GM23338 (cell line): Measurements from ENCODE around the gene CAMSAP1.

Source experiments
- CREB1 ChIP-seq: fragments of 250-450 bp; sonication (Bioruptor Pico); IDR thresholded peaks from 2 replicates; pipeline ENCODE4 v1.5.0; 2020; ENCODE audit warnings: low read depth, mild to moderate bottlenecking, moderate library complexity
- CTCF ChIP-seq, 2 experiments: fragments of 200-600 bp in 1 of 2; sonication (generic) in 1 of 2; conservative IDR thresholded peaks; 2 replicates each; pipeline versions ENCODE4 v1.5.1 to v1.6.1; 2016 to 2017; ENCODE audit warnings: antibody characterized with exemption in 2 of 2, low read depth in 2 of 2, mild to moderate bottlenecking in 2 of 2, moderate library complexity in 1 of 2
- EZH2 ChIP-seq: fragments of 200-600 bp; sonication (generic); IDR thresholded peaks from one replicate; pipeline ENCODE4 v1.8.0; 2017; ENCODE audit warnings: antibody characterized with exemption, mild to moderate bottlenecking, low read depth; ENCODE audit not compliant: unreplicated experiment
- JUNB ChIP-seq: IDR thresholded peaks from one replicate; pipeline ENCODE4 v1.6.1; 2016; ENCODE audit warnings: antibody characterized with exemption; ENCODE audit not compliant: unreplicated experiment
- POLR2AphosphoS5 ChIP-seq: IDR thresholded peaks from 2 replicates; pipeline ENCODE4 v1.6.1; 2016; ENCODE audit warnings: antibody characterized with exemption, low read depth
- TF ChIP-seq, protein P1 (sequence below): fragments of 250-450 bp; sonication (Bioruptor Pico); IDR thresholded peaks from 2 replicates; pipeline ENCODE4 v1.5.0; 2020; ENCODE audit warnings: mild to moderate bottlenecking, moderate library complexity

DNA sequence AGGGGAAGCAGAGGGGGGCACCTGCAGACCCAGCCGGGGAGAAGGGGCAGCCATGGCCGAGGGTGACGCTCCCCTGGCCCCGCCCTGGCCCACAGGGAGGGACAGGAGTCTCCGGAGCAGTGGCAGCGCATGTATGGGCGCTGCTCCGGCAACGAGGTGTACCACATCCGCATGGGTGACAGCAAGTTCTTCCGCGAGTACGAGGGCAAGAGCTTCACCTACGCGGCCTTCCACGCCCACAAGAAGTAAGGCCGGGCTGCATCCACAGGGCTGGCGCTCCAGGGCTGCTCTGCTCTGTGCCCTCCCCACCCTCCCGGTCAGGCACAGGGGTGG, 137.2 kb downstream of the CAMSAP1 start:
- TF ChIP-seq CTCF (conservative IDR thresholded peaks at IDR 0.05; ENCODE audit: low read depth in 2 of 2) (no peak), POLR2AphosphoS5 (no peak), CREB1 (no peak), JUNB (no peak), EZH2 (no peak)
- TF ChIP-seq, protein P1, sequence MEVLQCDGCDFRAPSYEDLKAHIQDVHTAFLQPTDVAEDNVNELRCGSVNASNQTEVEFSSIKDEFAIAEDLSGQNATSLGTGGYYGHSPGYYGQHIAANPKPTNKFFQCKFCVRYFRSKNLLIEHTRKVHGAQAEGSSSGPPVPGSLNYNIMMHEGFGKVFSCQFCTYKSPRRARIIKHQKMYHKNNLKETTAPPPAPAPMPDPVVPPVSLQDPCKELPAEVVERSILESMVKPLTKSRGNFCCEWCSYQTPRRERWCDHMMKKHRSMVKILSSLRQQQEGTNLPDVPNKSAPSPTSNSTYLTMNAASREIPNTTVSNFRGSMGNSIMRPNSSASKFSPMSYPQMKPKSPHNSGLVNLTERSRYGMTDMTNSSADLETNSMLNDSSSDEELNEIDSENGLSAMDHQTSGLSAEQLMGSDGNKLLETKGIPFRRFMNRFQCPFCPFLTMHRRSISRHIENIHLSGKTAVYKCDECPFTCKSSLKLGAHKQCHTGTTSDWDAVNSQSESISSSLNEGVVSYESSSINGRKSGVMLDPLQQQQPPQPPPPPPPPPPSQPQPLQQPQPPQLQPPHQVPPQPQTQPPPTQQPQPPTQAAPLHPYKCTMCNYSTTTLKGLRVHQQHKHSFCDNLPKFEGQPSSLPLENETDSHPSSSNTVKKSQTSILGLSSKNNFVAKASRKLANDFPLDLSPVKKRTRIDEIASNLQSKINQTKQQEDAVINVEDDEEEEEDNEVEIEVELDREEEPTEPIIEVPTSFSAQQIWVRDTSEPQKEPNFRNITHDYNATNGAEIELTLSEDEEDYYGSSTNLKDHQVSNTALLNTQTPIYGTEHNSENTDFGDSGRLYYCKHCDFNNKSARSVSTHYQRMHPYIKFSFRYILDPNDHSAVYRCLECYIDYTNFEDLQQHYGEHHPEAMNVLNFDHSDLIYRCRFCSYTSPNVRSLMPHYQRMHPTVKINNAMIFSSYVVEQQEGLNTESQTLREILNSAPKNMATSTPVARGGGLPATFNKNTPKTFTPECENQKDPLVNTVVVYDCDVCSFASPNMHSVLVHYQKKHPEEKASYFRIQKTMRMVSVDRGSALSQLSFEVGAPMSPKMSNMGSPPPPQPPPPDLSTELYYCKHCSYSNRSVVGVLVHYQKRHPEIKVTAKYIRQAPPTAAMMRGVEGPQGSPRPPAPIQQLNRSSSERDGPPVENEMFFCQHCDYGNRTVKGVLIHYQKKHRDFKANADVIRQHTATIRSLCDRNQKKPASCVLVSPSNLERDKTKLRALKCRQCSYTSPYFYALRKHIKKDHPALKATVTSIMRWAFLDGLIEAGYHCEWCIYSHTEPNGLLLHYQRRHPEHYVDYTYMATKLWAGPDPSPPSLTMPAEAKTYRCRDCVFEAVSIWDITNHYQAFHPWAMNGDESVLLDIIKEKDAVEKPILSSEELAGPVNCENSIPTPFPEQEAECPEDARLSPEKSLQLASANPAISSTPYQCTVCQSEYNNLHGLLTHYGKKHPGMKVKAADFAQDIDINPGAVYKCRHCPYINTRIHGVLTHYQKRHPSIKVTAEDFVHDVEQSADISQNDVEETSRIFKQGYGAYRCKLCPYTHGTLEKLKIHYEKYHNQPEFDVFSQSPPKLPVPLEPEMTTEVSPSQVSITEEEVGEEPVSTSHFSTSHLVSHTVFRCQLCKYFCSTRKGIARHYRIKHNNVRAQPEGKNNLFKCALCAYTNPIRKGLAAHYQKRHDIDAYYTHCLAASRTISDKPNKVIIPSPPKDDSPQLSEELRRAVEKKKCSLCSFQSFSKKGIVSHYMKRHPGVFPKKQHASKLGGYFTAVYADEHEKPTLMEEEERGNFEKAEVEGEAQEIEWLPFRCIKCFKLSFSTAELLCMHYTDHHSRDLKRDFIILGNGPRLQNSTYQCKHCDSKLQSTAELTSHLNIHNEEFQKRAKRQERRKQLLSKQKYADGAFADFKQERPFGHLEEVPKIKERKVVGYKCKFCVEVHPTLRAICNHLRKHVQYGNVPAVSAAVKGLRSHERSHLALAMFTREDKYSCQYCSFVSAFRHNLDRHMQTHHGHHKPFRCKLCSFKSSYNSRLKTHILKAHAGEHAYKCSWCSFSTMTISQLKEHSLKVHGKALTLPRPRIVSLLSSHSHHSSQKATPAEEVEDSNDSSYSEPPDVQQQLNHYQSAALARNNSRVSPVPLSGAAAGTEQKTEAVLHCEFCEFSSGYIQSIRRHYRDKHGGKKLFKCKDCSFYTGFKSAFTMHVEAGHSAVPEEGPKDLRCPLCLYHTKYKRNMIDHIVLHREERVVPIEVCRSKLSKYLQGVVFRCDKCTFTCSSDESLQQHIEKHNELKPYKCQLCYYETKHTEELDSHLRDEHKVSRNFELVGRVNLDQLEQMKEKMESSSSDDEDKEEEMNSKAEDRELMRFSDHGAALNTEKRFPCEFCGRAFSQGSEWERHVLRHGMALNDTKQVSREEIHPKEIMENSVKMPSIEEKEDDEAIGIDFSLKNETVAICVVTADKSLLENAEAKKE, result no peak
